Stomach (tissue), 4 donors: Measurements from ENCODE around the gene MIOX.

Source experiments
- POLR2A ChIP-seq, 4 donors: fragments of 450-650 bp; IDR thresholded peaks; one replicate each; pipeline ENCODE4 v1.6.1; 2016; ENCODE audit warnings: antibody characterized with exemption in 4 of 4, control low read depth in 2 of 4, mild to moderate bottlenecking in 1 of 4, moderate library complexity in 1 of 4
- TF ChIP-seq, protein P1 (sequence below), 7 experiments: fragments of 450-650 bp in 4 of 7; fragments of 200-600 bp in 3 of 7; sonication (generic) in 3 of 7; IDR thresholded peaks; one replicate each; pipeline ENCODE4 v1.5.1; 2016 to 2019; ENCODE audit warnings: antibody characterized with exemption in 7 of 7, control low read depth in 2 of 7, mild to moderate bottlenecking in 1 of 7

DNA sequence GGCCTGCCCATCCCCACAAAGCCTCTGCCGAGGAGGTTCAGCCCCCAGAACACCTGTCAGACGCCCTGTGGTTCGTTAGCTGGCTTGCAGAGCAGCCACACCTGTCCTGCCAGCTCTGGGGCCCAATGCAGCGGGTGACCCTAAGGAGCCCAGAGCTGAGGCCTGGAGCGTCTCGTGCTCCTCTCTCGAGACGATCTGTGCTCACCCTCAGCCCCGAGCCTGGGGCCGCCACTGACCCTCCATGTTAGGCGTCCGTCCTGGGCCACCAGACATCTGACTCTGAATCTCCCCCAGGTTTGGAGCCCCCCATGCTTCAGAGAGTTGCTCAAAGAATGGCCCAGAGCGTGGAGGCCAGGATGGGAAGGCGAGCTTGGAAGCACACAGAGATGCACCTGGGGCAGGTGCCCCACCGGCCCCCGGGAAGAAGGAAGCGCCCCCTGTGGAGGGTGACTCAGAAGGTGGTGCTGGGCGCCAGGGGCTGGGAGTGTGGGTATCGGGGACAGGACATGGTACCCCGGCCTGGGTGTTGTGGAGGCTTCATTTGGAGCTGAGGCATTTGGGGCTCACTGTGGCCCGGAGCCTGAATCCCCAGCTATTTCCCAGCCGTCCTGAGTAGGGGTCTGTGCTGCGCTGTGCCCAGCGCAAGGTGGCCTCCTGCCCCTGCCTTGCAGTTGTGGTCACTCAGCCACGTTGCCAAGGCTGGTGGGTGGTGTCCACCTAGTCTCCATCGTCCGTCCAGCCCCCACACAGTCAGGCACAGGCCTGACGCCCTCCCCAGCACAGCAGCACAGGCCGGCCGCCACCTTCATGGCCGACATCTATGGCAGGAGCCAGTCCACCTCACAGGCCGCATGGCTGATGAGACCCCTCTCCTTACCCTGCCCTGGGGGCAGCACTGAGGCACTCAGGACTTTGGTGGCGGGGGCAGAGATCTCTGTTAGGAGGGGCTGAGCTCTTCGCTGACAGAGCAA, 48.1 kb upstream of the MIOX start:
- TF ChIP-seq POLR2A (IDR thresholded peaks at IDR 0.05), result no peak
- TF ChIP-seq, protein P1, sequence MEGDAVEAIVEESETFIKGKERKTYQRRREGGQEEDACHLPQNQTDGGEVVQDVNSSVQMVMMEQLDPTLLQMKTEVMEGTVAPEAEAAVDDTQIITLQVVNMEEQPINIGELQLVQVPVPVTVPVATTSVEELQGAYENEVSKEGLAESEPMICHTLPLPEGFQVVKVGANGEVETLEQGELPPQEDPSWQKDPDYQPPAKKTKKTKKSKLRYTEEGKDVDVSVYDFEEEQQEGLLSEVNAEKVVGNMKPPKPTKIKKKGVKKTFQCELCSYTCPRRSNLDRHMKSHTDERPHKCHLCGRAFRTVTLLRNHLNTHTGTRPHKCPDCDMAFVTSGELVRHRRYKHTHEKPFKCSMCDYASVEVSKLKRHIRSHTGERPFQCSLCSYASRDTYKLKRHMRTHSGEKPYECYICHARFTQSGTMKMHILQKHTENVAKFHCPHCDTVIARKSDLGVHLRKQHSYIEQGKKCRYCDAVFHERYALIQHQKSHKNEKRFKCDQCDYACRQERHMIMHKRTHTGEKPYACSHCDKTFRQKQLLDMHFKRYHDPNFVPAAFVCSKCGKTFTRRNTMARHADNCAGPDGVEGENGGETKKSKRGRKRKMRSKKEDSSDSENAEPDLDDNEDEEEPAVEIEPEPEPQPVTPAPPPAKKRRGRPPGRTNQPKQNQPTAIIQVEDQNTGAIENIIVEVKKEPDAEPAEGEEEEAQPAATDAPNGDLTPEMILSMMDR (IDR thresholded peaks at IDR 0.05), result no peak
